ENCODE data around the gene RAPGEF6. TPM values are rescaled to one million over a fixed set of nuclear protein-coding genes. Genes with fewer than 3 reads are reported as not detected.

The RAPGEF6 gene
- total and polyA plus RNA-seq, 2 experiments from 2014 or later, result 9.5 to 20.3 TPM

GRCh38 chr5:131659841-131660240 is 24.8 kb upstream of the RAPGEF6 start:
- H3K27me3 ChIP-seq (ENCODE audit: insufficient read depth), result no peaks in the 10 kb centered on the region
- no peaks in the 10 kb centered on the region for H3K9me2 ChIP-seq (ENCODE audit: insufficient read depth)
- H2AFZ ChIP-seq, result no peak overlapping the region
- no peaks in the 10 kb centered on the region for H3K4me1 ChIP-seq (ENCODE audit: insufficient read depth)
- H3K36me3 ChIP-seq (ENCODE audit: insufficient read depth), result peaks cover 10% of the 10 kb centered on the region; the same call in 1 of the 2 replicates
- no peaks in the 10 kb centered on the region for H3F3A ChIP-seq (replicated peaks; ENCODE audit: low read depth)
- Mint-ChIP-seq H3K4me3 (no peak overlapping the region), H3K4me1 (no peaks in the 10 kb centered on the region), H3K9me3 (peaks cover 26% of the 10 kb centered on the region), H3K27ac (no peak overlapping the region), H3K36me3 (ENCODE audit: low read depth) (peaks cover 49% of the 10 kb centered on the region), H3K27me3 (ENCODE audit: insufficient read depth, low read depth, poor library complexity) (peaks cover 3% of the 10 kb centered on the region)
- no peak overlapping the region for H3K27ac ChIP-seq (ENCODE audit: low read depth)
- TF ChIP-seq JUNB (IDR thresholded peaks at IDR 0.05; ENCODE audit: unreplicated experiment), result no peak
- TF ChIP-seq ZNF462 (CRISPR knock-in tag; IDR thresholded peaks at IDR 0.05), result no peak
- TF ChIP-seq ZNF114 (CRISPR knock-in tag; IDR thresholded peaks at IDR 0.05), result no peak
- no peak for TF ChIP-seq POLR2AphosphoS5 (IDR thresholded peaks at IDR 0.05; ENCODE audit: low read depth)
- no peak for TF ChIP-seq EZH2phosphoT487 (IDR thresholded peaks at IDR 0.05; ENCODE audit: unreplicated experiment)
- no peak for TF ChIP-seq NANOG (IDR thresholded peaks at IDR 0.05; ENCODE audit: borderline replicate concordance)
- no peak for TF ChIP-seq CREB1 (CRISPR knock-in tag; IDR thresholded peaks at IDR 0.05; ENCODE audit: low read depth)
- no peak for TF ChIP-seq STAT1 (IDR thresholded peaks at IDR 0.05; ENCODE audit: unreplicated experiment)
- TF ChIP-seq EZH2 (IDR thresholded peaks at IDR 0.05; ENCODE audit: low read depth, unreplicated experiment), result no peak
- no peak for TF ChIP-seq ZNF331 (CRISPR knock-in tag; IDR thresholded peaks at IDR 0.05; ENCODE audit: low read depth)
- TF ChIP-seq, protein P1, sequence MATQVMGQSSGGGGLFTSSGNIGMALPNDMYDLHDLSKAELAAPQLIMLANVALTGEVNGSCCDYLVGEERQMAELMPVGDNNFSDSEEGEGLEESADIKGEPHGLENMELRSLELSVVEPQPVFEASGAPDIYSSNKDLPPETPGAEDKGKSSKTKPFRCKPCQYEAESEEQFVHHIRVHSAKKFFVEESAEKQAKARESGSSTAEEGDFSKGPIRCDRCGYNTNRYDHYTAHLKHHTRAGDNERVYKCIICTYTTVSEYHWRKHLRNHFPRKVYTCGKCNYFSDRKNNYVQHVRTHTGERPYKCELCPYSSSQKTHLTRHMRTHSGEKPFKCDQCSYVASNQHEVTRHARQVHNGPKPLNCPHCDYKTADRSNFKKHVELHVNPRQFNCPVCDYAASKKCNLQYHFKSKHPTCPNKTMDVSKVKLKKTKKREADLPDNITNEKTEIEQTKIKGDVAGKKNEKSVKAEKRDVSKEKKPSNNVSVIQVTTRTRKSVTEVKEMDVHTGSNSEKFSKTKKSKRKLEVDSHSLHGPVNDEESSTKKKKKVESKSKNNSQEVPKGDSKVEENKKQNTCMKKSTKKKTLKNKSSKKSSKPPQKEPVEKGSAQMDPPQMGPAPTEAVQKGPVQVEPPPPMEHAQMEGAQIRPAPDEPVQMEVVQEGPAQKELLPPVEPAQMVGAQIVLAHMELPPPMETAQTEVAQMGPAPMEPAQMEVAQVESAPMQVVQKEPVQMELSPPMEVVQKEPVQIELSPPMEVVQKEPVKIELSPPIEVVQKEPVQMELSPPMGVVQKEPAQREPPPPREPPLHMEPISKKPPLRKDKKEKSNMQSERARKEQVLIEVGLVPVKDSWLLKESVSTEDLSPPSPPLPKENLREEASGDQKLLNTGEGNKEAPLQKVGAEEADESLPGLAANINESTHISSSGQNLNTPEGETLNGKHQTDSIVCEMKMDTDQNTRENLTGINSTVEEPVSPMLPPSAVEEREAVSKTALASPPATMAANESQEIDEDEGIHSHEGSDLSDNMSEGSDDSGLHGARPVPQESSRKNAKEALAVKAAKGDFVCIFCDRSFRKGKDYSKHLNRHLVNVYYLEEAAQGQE (IDR thresholded peaks at IDR 0.05; ENCODE audit: unreplicated experiment), result no peak
- TF ChIP-seq CTCF (conservative IDR thresholded peaks at IDR 0.05; ENCODE audit: low read depth in 2 of 2), result no peak
- no peak for TF ChIP-seq ETS1 (IDR thresholded peaks at IDR 0.05)
- no peaks in the 10 kb centered on the region for H3K79me2 ChIP-seq (replicated peaks; ENCODE audit: insufficient read depth)
- H3K4me2 ChIP-seq, result no peak overlapping the region
- H4K20me1 ChIP-seq (replicated peaks; ENCODE audit: insufficient read depth), result no peaks in the 10 kb centered on the region
- DNase-seq (ENCODE audit: low spot score), result no peak
- no peak overlapping the region for H3K4me3 ChIP-seq
- ATAC-seq, result no peak

All from GM23338 (cell line).